Measurements from ENCODE around the gene BDP1.
"Not testable (repeated sequence)": the region's sequence is repeated elsewhere in the genome, so short reads cannot be mapped to it uniquely, and the experiment has no call there.

BDP1 gene

DNA sequence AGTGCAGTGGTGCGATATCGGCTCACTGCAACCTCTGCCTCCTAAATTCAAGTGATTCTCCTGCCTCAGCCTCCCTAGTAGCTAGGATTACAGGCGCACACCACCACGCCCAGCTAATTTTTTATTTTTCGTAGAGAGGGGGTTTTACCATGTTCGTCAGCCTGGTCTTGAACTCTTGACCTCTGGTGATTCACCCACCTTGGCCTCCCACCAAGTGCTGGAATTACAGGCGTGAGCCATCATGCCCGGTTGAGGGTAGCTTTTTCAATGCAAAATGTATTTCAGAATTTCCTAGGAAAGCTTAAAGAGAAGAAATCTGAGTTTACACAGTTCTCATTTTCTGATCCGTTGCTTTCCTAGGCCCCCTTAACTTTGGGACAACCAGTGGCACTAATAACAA lies 15.7 kb downstream of the BDP1 start:
- DNase-seq (ENCODE audit: low read depth), result no peak

DNA sequence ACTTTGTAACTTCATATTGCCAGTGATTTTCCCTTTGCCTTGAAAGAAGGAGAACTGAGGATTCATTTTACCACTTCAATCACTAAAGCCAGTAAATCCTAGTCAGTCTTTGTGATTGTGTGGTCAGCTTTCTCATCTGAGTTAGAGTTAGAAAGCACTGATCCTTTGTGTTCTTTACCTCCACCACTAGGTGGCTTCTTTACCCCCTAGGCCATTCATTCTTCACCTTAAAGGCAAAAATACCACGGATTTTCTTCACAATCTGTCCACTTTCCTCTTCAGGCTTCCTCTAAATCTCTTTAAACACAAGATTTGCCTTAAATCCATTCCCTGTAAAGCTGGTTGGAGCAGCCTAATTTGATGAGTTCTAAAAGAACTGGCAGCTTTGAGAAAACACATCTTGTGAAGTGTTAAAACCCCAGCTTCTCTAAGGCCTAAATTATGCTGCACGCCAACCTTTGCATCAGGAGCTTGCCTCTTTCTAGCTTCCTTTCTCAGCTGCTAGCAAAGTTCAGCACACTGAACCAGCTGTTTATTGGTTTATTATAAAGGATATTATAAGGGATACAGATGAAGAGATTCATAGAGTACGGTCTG lies 20.4 kb downstream of the BDP1 start:
- DNase-seq (ENCODE audit: low read depth), result no peak

DNA sequence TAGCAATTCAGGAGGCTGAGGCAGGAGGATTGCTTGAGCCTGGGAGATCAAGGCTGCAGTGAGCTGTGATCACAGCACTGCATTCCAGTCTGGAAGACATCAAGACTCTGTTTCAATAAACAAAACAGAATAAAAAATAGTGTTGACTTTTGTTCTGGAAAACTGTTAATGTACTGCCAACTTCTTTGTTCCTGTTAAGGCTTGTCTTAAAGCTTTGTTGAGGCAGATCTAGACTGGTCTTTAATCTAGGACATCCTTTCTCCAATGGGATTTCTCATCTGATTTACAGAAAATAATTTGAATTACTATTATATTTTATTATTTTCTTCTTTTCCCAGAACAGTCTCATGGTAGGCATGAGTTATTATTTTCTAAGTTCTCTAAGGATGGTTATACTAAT lies 26.0 kb downstream of the BDP1 start:
- no peak for DNase-seq (ENCODE audit: low read depth)

DNA sequence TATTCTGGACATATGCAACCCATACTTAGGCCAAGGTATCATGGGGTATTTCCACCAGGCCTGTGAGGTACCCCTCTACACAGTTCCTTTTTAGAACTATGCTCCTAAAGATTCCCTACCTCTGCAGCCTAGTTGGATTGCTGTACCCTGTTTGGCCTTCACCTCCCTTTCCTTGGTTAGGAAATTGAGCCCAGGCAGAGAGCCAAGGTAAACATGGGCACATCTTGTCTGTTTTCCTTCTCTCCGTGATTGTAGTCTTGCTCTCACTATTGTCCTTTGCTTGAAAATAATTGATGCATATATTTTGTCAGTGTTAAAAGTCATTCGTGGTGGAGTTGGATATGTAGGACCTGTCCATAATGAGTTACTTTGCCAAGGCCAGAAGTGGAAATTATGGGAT lies 26.7 kb downstream of the BDP1 start:
- DNase-seq (ENCODE audit: low read depth), result no peak

DNA sequence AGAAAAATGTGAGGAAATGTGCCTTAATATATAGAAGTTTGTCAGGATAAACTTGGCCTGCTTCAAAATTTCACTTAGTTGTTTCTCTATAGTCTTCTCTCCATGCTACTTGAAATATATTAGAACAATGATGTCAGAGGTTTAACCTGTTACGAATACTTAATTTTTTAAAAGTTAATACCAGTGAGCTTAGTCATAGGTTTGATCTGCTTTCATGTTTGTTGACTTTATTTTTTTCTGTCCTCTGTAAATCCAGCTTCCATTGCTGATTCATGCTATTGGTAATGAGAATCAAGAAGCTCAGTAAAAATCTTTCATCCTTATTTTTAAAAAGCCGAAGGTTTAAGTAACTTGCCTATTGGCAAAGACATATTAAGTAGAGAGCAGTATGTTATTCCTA lies 27.9 kb downstream of the BDP1 start:
- no peak for DNase-seq (ENCODE audit: low read depth)

DNA sequence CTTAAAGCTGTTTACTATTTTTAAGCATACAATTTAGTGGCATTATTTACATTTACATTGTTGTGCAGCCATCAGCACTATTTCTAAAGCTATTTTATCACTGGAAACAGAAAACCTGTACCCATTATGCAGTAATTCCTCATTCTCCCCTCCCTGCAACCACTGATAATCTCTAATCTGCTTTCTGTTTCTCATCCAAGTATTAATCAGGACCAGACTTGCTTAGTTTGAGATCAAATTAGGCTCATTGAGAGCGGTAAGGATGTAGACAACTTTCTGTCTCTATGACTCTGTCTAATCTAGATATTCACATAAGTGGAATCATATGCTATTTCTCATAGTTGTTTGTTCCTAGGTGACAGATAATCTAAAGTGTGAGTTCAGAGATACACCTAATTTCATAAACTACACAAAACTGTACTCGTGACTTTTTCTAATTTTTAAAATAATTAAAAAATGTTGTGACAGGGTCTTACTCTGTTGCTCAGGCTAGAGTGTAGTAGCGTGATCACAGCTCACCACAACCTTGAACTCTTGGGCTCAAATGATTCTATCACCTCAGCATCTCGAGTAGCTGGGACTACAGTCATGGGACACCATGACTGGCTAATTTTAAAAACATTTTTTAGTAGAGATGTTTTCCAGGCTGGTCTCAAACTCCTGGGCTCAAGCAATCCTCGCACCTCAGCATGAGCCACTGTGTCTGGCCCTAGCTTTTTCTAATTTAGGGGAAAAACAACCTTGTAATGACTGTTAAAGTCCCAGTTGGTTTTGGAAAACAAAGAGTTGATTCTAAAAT lies 37.6 kb downstream of the BDP1 start:
- no peak for DNase-seq (ENCODE audit: low read depth)

DNA sequence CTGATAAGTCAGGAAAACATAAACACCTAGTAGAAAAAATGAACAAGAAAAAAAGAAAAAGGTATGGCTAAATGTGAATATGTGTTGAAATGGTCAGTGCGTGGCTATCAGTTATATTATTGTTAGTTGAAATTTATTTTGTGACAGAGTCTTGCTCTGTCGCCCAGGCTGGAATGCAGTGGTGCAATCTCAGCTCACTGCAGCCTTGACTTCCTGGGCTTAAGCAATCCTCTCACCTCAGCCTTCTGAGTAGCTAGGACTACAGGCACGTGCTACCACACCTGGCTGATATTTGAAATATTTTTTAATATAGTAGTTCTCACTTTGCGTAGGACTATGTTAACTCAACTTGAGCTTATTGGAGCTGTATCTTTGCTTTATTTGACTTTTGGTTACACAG lies 38.8 kb downstream of the BDP1 start:
- DNase-seq (ENCODE audit: low read depth), result not testable (repeated sequence)

DNA sequence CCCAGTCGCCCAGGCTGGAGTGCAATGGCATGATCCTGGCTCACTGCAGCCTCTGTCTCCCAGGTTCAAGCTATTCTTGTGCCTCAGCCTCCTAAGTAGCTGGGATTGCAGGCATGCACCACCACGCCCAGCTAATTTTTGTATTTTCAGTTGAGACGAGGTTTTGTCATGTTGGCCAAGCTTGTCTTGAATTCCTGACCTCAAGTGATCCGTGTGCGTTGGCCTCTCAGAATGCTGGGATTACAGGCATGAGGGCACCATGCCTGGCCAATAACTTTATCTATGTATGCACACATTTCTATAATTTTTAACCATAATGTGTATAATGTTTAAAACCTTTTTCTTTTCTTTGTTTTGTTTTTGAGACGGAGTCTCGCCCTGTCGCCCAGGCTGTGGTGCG lies 43.3 kb downstream of the BDP1 start:
- DNase-seq (ENCODE audit: low read depth), result not testable (repeated sequence)

DNA sequence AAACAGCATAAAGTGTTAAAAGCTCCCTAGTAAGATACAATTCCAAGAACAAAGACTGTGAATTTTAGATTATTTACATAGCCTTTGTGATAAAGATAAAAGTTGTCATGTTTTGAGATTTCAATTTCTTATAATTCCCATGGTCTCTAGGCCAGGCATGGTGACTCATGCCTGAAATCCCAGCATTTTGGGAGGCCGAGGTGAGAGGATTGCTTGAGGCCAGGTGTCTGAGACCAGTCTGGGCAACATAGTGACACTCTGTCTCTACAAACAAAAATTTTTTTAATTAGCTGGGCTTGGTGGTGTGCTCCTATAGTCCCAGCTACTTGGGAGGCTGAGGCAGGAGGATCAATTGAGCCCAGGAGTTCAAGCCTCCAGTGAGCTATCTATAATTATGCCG lies 48.1 kb downstream of the BDP1 start:
- DNase-seq (ENCODE audit: low read depth), result no peak

DNA sequence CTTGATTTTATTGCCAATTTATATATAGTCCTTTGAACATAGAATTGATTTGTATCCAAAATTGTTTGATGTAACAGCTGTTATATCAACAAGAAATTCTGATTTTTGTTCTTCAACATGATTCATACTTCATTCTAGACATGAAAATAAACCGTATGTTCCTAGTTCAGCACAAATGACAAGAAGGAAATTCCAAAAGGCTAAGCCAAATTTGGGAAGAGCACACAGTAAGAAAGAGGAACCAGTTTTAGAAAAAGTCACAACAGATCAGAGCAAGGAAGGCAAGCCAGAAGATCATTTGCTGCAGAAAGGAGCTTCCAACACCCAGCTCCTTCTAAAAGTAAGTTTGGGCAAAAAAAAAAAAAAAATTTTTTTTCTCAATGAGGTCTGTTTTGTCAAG lies 66.7 kb downstream of the BDP1 start:
- no peak for DNase-seq (ENCODE audit: low read depth)

DNA sequence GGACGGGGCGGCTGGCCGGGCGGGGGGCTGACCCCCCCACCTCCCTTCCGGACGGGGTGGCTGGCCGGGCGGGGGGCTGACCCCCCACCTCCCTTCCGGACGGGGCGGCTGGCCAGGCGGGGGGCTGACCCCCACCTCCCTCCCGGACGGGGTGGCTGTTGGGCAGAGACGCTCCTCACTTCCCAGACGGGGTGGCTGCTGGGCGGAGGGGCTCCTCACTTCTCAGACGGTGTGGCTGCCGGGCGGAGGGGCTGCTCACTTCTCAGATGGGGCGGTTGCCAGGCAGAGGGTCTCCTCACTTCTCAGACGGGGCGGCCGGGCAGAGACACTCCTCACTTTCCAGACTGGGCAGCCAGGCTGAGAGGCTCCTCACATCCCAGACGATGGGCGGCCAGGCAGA lies 70.2 kb downstream of the BDP1 start:
- not testable (repeated sequence) for DNase-seq (ENCODE audit: low read depth)

DNA sequence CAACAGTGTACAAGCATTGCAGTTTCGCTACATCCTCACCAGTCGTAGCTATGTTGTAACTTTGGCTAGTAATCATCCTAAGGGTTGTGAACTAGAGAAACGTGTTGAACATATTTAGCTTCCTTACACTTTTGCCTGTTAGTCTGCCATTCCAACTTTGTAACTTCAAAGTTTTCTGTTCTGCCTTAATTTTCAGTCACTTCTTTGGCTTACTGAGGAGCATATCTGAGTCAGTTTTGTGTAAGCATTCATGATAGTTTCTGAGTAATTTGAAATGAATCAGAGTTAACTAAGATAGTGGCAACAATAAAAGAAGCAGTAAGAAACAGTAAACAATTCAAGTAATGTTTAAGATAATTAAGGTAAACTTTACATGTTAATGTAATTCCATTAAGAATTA lies 72.8 kb downstream of the BDP1 start:
- DNase-seq (ENCODE audit: low read depth), result no peak

DNA sequence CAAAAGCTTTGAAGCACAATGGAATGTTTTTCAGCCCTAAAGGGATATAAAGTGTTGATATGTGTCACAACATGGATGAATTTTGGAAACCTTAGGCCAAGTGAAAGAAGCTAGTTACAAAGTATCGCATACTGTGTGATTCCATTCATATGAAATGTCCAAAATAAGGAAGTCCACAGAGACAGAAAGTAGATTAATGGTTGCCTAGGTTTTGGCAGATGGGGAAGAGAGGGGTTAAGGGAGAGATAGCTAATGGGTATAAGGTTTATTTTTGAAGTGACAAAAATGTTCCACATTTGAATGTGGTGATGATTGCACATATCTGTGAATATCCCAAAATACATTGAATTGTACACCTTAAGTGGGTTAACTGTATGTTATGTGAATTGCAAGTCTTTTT lies 74.2 kb downstream of the BDP1 start:
- no peak for DNase-seq (ENCODE audit: low read depth)

DNA sequence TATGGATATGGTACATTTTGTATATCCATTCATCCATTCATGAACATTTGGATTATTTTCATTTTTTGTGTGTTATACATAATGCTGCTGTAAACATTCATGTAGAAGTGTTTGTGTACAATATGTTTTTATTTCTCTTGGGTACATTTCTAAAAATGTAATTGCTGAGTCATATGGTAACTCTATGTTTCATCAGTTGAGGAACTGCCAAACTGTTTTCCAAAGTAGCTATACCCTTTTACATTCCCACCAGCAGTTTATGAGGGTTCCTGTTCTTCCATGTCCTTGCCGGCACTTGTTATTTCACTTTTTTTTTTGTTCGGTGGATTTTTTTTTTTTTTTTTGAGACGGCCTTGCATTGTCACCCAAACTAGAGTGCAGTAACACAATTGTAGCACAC lies 77.7 kb downstream of the BDP1 start:
- no peak for DNase-seq (ENCODE audit: low read depth)

DNA sequence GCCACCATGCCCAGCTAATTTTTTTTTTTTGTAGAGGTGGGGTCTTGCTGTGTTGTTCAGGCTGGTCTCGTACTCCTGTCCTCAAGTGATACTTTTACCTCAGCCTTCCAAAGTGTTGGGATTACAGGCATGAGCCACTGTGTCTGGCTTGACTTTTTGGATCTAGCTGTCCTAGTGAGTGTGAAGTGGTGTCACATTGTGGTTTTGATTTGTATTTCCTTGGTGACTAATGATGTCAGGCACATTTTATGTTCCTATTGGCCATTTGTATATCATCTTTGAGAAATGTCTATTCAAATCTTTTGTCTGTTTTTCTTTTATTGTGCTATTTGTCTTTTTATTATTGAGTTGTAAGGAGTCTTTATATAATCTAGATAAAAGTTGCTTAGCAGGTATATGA lies 78.2 kb downstream of the BDP1 start:
- DNase-seq (ENCODE audit: low read depth), result no peak

DNA sequence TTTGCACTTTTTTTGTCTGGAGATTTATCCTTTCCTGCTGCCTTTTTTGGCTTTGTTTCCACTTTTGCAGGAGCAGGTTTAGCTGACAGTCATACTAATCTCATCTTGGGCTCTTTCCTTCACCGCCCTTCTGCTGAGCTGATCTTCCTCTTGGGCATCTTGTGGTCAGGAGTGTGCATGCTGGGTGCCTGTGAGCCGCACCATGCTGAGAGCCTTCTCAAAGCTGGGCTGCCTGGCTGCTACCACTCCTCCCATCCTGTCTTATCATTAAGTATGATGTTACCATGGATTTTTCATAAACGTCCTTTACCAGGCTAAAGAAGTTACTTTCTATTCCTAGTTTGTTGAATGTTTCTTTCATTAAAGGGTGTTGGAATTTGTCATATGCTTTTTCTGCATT lies 82.2 kb downstream of the BDP1 start:
- no peak for DNase-seq (ENCODE audit: low read depth)

DNA sequence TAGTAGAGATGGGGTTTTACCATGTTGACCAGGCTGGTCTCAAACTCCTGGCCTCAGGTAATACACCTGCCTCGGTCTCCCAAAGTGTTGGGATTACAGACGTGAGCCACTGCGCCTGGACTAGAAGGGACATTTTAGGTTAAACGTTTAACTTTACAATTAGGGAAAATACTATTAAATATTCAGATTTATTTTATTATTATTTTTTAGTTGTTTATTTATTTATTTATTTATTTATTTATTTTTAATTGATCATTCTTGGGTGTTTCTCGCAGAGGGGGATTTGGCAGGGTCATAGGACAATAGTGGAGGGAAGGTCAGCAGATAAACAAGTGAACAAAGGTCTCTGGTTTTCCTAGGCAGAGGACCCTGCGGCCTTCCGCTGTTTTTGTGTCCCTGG lies 95.4 kb downstream of the BDP1 start:
- DNase-seq (ENCODE audit: low read depth), result not testable (repeated sequence)

DNA sequence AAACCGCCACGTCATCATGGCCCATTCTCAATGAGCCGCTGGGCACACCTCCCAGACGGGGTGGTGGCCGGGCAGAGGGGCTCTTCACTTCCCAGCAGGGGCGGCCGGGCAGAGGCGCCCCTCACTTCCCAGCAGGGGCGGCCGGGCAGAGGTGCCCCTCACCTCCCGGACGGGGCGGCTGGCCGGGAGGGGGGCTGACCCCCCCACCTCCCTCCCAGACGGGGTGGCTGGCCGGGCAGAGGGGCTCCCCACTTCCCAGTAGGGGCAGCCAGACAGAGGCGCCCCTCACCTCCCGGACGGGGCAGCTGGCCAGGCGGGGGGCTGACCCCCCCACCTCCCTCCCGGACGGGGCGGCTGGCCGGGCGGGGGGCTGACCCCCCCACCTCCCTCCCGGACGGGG lies 96.1 kb downstream of the BDP1 start:
- DNase-seq (ENCODE audit: low read depth), result not testable (repeated sequence)

DNA sequence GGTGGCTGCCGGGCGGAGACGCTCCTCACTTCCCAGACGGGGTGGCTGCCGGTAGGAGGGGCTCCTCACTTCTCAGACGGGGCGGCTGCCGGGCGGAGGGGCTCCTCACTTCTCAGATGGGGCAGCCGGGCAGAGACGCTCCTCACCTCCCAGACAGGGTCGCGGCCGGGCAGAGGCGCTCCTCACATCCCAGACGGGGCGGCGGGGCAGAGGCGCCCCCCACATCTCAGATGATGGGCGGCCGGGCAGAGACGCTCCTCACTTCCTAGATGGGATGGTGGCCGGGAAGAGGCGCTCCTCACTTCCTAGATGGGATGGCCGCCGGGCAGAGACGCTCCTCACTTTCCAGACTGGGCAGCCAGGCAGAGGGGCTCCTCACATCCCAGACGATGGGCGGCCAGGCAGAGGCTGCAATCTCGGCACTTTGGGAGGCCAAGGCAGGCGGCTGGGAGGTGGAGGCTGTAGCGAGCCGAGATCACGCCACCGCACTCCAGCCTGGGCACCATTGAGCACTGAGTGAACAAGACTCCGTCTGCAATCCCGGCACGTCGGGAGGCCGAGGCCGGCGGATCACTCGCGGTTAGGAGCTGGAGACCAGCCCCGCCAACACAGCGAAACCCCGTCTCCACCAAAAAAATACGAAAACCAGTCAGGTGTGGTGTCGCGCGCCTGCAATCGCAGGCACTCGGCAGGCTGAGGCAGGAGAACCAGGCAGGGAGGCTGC lies 96.7 kb downstream of the BDP1 start:
- DNase-seq (ENCODE audit: low read depth), result not testable (repeated sequence)

DNA sequence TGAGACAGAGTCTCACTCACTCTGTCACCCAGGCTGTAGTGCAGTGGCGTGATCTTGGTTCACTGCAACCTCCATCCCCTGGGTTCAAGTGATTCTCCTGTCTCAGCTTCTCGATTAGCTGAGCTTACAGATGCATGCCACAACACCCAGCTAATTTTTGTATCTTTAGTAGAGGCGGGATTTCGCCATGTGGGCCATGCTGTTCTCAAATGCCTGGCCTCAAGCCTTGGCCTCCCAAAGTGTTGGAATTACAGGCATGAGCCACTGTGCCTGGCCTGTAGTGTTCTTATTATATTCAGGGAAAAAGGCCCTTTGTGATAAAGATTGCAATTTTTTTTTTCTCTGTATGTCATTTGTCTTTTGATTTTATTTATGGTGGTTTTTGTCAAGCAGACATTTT lies 107.7 kb downstream of the BDP1 start:
- DNase-seq (ENCODE audit: low read depth), result no peak

DNA sequence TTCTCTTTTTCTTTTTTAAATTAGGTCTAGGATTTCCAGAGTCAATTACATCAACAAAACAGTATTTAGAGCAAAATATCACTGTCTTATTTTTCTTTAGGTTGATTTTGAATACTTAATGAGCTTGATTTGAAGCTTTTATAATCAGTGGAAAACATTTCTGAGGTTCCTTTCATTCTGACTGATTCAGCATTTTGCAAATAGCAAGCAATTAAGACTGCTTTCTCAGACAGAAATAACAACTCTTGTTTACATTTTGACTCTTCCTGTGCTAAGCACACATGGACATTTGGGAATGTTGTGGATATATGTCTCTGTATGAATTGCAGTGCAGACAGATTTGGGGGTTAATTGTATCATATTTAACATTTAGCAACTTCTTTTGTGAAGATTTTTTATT lies 109.4 kb downstream of the BDP1 start:
- no peak for DNase-seq (ENCODE audit: low read depth)

DNA sequence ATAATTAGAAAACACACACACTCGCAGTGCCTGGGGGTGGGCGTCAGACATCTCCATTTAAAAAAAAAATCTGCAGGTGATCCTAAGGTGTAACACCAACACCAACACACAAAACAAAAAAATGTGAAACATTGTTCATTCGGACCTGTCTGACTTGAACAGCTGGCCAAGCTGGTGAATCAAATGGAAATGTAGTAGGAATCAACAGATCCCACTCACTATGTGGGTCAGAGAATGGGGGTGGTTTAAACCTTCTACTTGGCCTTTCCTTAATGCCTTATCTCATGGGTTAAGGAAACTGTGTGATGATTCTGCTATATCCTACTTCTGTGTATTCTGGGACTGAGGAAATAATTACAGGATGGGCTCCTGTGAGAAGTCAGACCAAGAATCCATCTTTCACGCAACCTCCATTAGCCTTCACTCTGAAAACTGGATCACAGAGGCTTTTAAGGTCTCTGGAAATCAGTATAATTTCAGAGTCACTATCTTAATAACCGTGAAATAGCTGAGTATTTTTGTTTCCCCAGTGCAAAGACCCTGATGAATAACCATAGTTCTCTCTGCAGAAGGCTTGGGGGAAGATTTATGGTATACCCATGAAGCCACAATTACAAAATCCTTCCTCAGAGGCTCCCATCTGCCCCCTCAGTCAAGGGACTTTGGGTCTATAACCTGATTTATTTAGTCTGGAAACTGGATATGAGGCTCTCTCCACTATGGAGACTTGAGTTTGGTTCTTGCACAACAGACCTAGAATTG lies 114.5 kb downstream of the BDP1 start:
- DNase-seq (ENCODE audit: low read depth), result no peak

DNA sequence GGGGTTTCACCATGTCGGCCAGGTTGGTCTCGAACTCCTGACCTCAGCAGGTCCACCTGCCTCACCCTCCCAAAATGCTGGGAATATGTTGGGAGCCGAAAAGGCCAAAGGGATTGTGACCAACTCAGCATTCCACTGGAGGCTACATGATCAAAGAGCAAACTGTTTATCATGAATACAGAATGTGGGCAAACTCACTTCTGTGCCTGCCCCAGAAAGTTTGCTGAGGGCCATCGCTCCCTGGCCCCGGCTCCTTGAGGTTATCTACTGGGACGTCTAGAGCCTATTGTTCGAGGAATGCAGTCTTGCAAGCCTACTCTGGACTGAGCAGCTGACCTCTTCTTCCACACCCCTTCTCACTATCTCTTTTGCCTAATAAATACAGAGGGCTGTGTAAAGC lies 116.4 kb downstream of the BDP1 start:
- DNase-seq (ENCODE audit: low read depth), result not testable (repeated sequence)
